Measurements from ENCODE around the gene COL9A2.
"Not testable (repeated sequence)": the region's sequence is repeated elsewhere in the genome, so short reads cannot be mapped to it uniquely, and the experiment has no call there.

Gene COL9A2

GRCh38 chr1:40344597-40344996, 27.5 kb upstream of the COL9A2 start:
- Histone ChIP-seq H3K27ac (ENCODE audit: low read length) (no peak overlapping the region), H3K9me3 (ENCODE audit: control insufficient read depth in 1 of 2, low read length in 2 of 2) (no peaks in the 10 kb centered on the region), H3K4me1 (ENCODE audit: control insufficient read depth in 1 of 2, insufficient read depth in 2 of 2, low read length in 2 of 2) (no peaks in the 10 kb centered on the region), H3K4me3 (ENCODE audit: low read depth in 1 of 2, low read length in 2 of 2) (no peak overlapping the region), H3K36me3 (ENCODE audit: control insufficient read depth in 1 of 2, insufficient read depth in 2 of 2, low read length in 2 of 2) (no peaks in the 10 kb centered on the region), H3K27me3 (ENCODE audit: low read depth, low read length) (no peaks in the 10 kb centered on the region)

GRCh38 chr1:40342381-40342717, 25.3 kb upstream of the COL9A2 start:
- not testable (repeated sequence) for H3K9me3 ChIP-seq (ENCODE audit: control insufficient read depth in 1 of 2, low read length in 2 of 2); H3K4me3 ChIP-seq (ENCODE audit: low read depth in 1 of 2, low read length in 2 of 2); H3K27me3 ChIP-seq (ENCODE audit: low read depth, low read length); H3K27ac ChIP-seq (ENCODE audit: low read length); H3K4me1 ChIP-seq (ENCODE audit: control insufficient read depth in 1 of 2, insufficient read depth in 2 of 2, low read length in 2 of 2); H3K36me3 ChIP-seq (ENCODE audit: control insufficient read depth in 1 of 2, insufficient read depth in 2 of 2, low read length in 2 of 2)

- Histone ChIP-seq H3K27ac (ENCODE audit: low read length) (no peak overlapping the region), H3K27me3 (ENCODE audit: low read depth, low read length) (no peaks in the 10 kb centered on the region), H3K4me1 (ENCODE audit: control insufficient read depth in 1 of 2, insufficient read depth in 2 of 2, low read length in 2 of 2) (peaks cover 0 to 7% of the 10 kb centered on the region in 2 donors), H3K36me3 (ENCODE audit: control insufficient read depth in 1 of 2, insufficient read depth in 2 of 2, low read length in 2 of 2) (no peaks in the 10 kb centered on the region), H3K4me3 (ENCODE audit: low read depth in 1 of 2, low read length in 2 of 2) (no peak overlapping the region), H3K9me3 (ENCODE audit: control insufficient read depth in 1 of 2, low read length in 2 of 2) (no peaks in the 10 kb centered on the region)
Measured at GRCh38 chr1:40341491-40342380, 24.6 kb upstream of the COL9A2 start.

- Histone ChIP-seq H3K27me3 (ENCODE audit: low read depth, low read length) (no peaks in the 10 kb centered on the region), H3K27ac (ENCODE audit: low read length) (no peak overlapping the region), H3K36me3 (ENCODE audit: control insufficient read depth in 1 of 2, insufficient read depth in 2 of 2, low read length in 2 of 2) (no peaks in the 10 kb centered on the region), H3K4me3 (ENCODE audit: low read depth in 1 of 2, low read length in 2 of 2) (no peak overlapping the region), H3K9me3 (ENCODE audit: control insufficient read depth in 1 of 2, low read length in 2 of 2) (no peaks in the 10 kb centered on the region), H3K4me1 (ENCODE audit: control insufficient read depth in 1 of 2, insufficient read depth in 2 of 2, low read length in 2 of 2) (peaks cover 0 to 7% of the 10 kb centered on the region in 2 donors)
Measured at GRCh38 chr1:40339420-40340323, 22.6 kb upstream of the COL9A2 start.

- Histone ChIP-seq H3K9me3 (ENCODE audit: control insufficient read depth in 1 of 2, low read length in 2 of 2) (no peaks in the 10 kb centered on the region), H3K27ac (ENCODE audit: low read length) (peak overlapping the region; percentile 3), H3K27me3 (ENCODE audit: low read depth, low read length) (no peaks in the 10 kb centered on the region), H3K36me3 (ENCODE audit: control insufficient read depth in 1 of 2, insufficient read depth in 2 of 2, low read length in 2 of 2) (no peaks in the 10 kb centered on the region), H3K4me1 (ENCODE audit: control insufficient read depth in 1 of 2, insufficient read depth in 2 of 2, low read length in 2 of 2) (peaks cover 0 to 7% of the 10 kb centered on the region in 2 donors), H3K4me3 (ENCODE audit: low read depth in 1 of 2, low read length in 2 of 2) (peak overlapping the region in 1 of 2 donors; percentile 14)
Measured at GRCh38 chr1:40338745-40339419, 21.8 kb upstream of the COL9A2 start.

GRCh38 chr1:40337443-40337842, 20.4 kb upstream of the COL9A2 start:
- Histone ChIP-seq H3K4me1 (ENCODE audit: control insufficient read depth in 1 of 2, insufficient read depth in 2 of 2, low read length in 2 of 2) (peaks cover 0 to 7% of the 10 kb centered on the region in 2 donors), H3K27ac (ENCODE audit: low read length) (no peak overlapping the region), H3K9me3 (ENCODE audit: control insufficient read depth in 1 of 2, low read length in 2 of 2) (no peaks in the 10 kb centered on the region), H3K27me3 (ENCODE audit: low read depth, low read length) (no peaks in the 10 kb centered on the region), H3K4me3 (ENCODE audit: low read depth in 1 of 2, low read length in 2 of 2) (no peak overlapping the region), H3K36me3 (ENCODE audit: control insufficient read depth in 1 of 2, insufficient read depth in 2 of 2, low read length in 2 of 2) (no peaks in the 10 kb centered on the region)

- H3K36me3 ChIP-seq (ENCODE audit: control insufficient read depth in 1 of 2, insufficient read depth in 2 of 2, low read length in 2 of 2), result no peaks in the 10 kb centered on the region
- no peaks in the 10 kb centered on the region for H3K27me3 ChIP-seq (ENCODE audit: low read depth, low read length)
- H3K4me1 ChIP-seq (ENCODE audit: control insufficient read depth in 1 of 2, insufficient read depth in 2 of 2, low read length in 2 of 2), result no peaks in the 10 kb centered on the region
- H3K9me3 ChIP-seq (ENCODE audit: control insufficient read depth in 1 of 2, low read length in 2 of 2), result no peaks in the 10 kb centered on the region
- no peak overlapping the region for H3K4me3 ChIP-seq (ENCODE audit: low read depth in 1 of 2, low read length in 2 of 2)
- no peak overlapping the region for H3K27ac ChIP-seq (ENCODE audit: low read length)
Measured at GRCh38 chr1:40332695-40333094, 15.6 kb upstream of the COL9A2 start.

GRCh38 chr1:40331403-40331802, 14.3 kb upstream of the COL9A2 start:
- not testable (repeated sequence) for H3K4me1 ChIP-seq (ENCODE audit: control insufficient read depth in 1 of 2, insufficient read depth in 2 of 2, low read length in 2 of 2); H3K36me3 ChIP-seq (ENCODE audit: control insufficient read depth in 1 of 2, insufficient read depth in 2 of 2, low read length in 2 of 2); H3K27ac ChIP-seq (ENCODE audit: low read length); H3K4me3 ChIP-seq (ENCODE audit: low read depth in 1 of 2, low read length in 2 of 2); H3K27me3 ChIP-seq (ENCODE audit: low read depth, low read length); H3K9me3 ChIP-seq (ENCODE audit: control insufficient read depth in 1 of 2, low read length in 2 of 2)

- no peaks in the 10 kb centered on the region for H3K36me3 ChIP-seq (ENCODE audit: control insufficient read depth in 1 of 2, insufficient read depth in 2 of 2, low read length in 2 of 2)
- H3K27ac ChIP-seq (ENCODE audit: low read length), result no peak overlapping the region
- H3K27me3 ChIP-seq (ENCODE audit: low read depth, low read length), result peaks cover 26% of the 10 kb centered on the region
Measured at GRCh38 chr1:40318970-40319621, 2.0 kb upstream of the COL9A2 start.

GRCh38 chr1:40318476-40318875, 1.4 kb upstream of the COL9A2 start:
- Histone ChIP-seq H3K9me3 (ENCODE audit: control insufficient read depth in 1 of 2, low read length in 2 of 2) (no peaks in the 10 kb centered on the region), H3K27me3 (ENCODE audit: low read depth, low read length) (peaks cover 26% of the 10 kb centered on the region)

More at GRCh38 chr1:40318970-40319621, 2.0 kb upstream of the COL9A2 start:
- Histone ChIP-seq H3K4me3 (ENCODE audit: low read depth in 1 of 2, low read length in 2 of 2) (no peak overlapping the region), H3K4me1 (ENCODE audit: control insufficient read depth in 1 of 2, insufficient read depth in 2 of 2, low read length in 2 of 2) (peaks cover 0 to 18% of the 10 kb centered on the region in 2 donors), H3K9me3 (ENCODE audit: control insufficient read depth in 1 of 2, low read length in 2 of 2) (no peaks in the 10 kb centered on the region)

More at GRCh38 chr1:40318476-40318875, 1.4 kb upstream of the COL9A2 start:
- Histone ChIP-seq H3K4me1 (ENCODE audit: control insufficient read depth in 1 of 2, insufficient read depth in 2 of 2, low read length in 2 of 2) (peaks cover 0 to 18% of the 10 kb centered on the region in 2 donors), H3K4me3 (ENCODE audit: low read depth in 1 of 2, low read length in 2 of 2) (no peak overlapping the region), H3K36me3 (ENCODE audit: control insufficient read depth in 1 of 2, insufficient read depth in 2 of 2, low read length in 2 of 2) (no peaks in the 10 kb centered on the region), H3K27ac (ENCODE audit: low read length) (no peak overlapping the region)

Measured in muscle layer of duodenum (tissue), 2 donors.